ENCODE measurements around the gene DHCR7.

The DHCR7 gene

GRCh38 chr11:71387784-71388636 lies 60.2 kb downstream of the DHCR7 start:
- DNase-seq (ENCODE audit: low spot score), result no peak
- no peak for FAIRE-seq

GRCh38 chr11:71387200-71387599 lies 61.0 kb downstream of the DHCR7 start:
- FAIRE-seq, result no peak

GRCh38 chr11:71386202-71386601 lies 62.0 kb downstream of the DHCR7 start:
- FAIRE-seq (no peak), DNase-seq (ENCODE audit: low spot score) (no peak)

More at GRCh38 chr11:71387200-71387599, 61.0 kb downstream of the DHCR7 start:
- DNase-seq (ENCODE audit: low spot score), result no peak

DNA sequence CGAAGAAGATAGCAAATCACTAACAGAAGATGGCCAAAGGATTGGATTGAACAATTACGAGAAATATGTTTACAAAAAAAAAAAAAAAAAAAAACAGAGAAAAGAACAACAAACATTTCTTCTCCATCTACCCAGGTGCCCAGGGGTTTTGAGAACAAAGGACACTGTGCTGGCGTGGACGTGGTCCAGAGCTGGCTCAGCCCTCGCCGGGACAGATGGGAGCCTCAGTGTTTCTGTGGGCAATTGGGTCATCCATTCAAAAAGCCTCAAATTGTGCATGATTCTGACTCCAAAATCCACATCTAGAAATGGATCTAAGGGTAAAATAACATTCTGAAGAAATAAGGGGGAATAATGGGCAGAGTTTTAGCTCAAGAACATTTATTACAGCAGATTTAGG lies 63.1 kb downstream of the DHCR7 start:
- FAIRE-seq, result no peak

DNA sequence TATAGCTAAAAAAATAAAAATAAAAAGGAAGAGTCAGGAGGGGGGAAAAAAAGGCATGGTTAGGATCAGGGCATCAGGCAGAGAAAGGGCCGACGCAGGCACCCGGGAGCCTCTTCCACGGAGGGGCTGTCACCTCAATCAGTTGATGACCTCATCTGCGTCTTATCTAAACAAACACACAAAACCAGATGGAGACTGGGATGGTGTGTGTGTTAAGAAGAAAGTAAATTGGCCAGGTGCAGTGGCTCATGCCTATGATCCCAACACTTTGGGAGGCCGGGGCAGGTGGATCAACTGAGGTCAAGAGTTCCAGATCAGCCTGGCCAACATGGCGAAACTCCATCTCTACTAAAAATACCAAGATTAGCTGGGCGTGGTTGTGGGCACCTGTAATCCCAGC lies 63.6 kb downstream of the DHCR7 start:
- FAIRE-seq (no peak), DNase-seq (ENCODE audit: low spot score) (no peak)

More for the DNA sequence above, 63.1 kb downstream of the DHCR7 start:
- DNase-seq (ENCODE audit: low spot score), result no peak
